Muscle of leg (tissue), 11 donors: Measurements from ENCODE around the gene GOLGB1. TPM values are rescaled to one million over a fixed set of nuclear protein-coding genes. Genes with fewer than 3 reads are reported as not detected.
"Not testable (repeated sequence)": the region's sequence is repeated elsewhere in the genome, so short reads cannot be mapped to it uniquely, and the experiment has no call there.

Experiments
- DNase-seq: peaks from one replicate; pipeline ENCODE4 v3.0.0; 2013
- H3K27ac ChIP-seq: one replicate; pipeline ENCODE4 v1.5.1; 2013; ENCODE audit warnings: mild to moderate bottlenecking, low read length, control low read depth
- H3K27me3 ChIP-seq: one replicate; pipeline ENCODE4 v1.6.1; 2013; ENCODE audit warnings: low read length; ENCODE audit not compliant: control insufficient read depth, insufficient read depth
- H3K36me3 ChIP-seq: one replicate; pipeline ENCODE4 v1.6.1; 2013; ENCODE audit warnings: low read length; ENCODE audit not compliant: control insufficient read depth, insufficient read depth
- H3K4me1 ChIP-seq: one replicate; pipeline ENCODE4 v1.6.1; 2013; ENCODE audit warnings: low read length; ENCODE audit not compliant: control insufficient read depth, insufficient read depth
- H3K4me3 ChIP-seq: one replicate; pipeline ENCODE4 v1.5.1; 2013; ENCODE audit warnings: low read length, control low read depth
- H3K9me3 ChIP-seq: replicated peaks from 2 replicates; pipeline ENCODE4 v1.6.1; 2013; ENCODE audit warnings: low read depth, low read length; ENCODE audit not compliant: control insufficient read depth
- WGBS: methylation state at CpG from one replicate; pipeline ENCODE4 v1.1.5; 2013; ENCODE audit warnings: missing lambda C conversion rate; ENCODE audit not compliant: insufficient coverage; 5-methylcytosine and 5-hydroxymethylcytosine counted together
- polyA plus RNA-seq, 8 donors: library from polyadenylated mRNA; unstranded; fragments of 120-200 nt; gene quantifications; one replicate each; pipeline versions ENCODE4 v1.2.1 to v1.2.3, GENCODE V29; 2013; ENCODE audit warnings: inconsistent platforms in 1 of 8, low replicate concordance in 1 of 8; ENCODE audit not compliant: insufficient read length in 8 of 8, insufficient read depth in 1 of 8
- total RNA-seq: library from RNA; stranded (reverse); fragments of 120-200 nt; gene quantifications from one replicate; pipeline ENCODE4 v1.2.4, GENCODE V29; 2013

Gene GOLGB1
- total and polyA plus RNA-seq, 9 donors = 38.0 to 50.2 (median 44.6) TPM

DNA sequence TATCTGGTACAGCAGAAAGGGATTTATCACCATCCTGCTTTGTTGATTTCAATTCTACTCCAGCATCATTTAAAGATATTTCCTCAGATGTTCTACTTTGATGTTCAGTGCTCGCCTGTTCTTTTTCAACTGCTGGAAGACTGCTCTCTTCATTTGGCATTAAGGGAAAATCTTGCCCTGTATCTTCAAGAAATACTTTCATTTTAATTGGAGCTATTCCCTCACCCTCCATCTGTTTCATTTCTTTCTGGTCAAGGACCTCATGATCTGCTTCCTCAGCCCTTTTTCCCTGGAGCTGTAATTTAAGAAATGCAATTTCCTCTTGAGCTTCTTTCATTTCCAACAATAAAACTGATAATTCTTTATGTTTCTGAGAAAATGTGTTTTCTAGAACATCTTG lies 51.1 kb downstream of the GOLGB1 start:
- 89% methylated on average over 1 of the region's 1 CpG for WGBS

DNA sequence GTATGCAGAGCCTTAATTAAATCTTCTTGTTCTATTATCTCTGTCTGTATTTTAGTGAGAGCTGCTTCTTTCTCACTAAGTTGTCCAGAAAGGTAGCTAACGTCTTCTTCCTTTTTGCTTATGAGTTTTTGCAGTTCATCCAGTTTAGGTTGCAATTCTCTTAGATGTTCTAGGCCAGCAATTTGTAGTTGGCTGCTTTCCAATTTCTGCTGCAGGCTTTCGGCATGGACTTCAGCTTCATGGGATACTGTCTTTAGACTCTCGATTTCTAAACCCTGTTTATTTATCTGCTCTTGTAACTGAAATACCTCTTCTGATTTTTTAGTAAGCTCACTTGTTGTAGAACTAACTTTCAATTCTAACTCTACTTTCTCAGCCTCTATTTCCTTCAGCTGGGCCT lies 53.4 kb downstream of the GOLGB1 start:
- no peak overlapping the region for H3K27ac ChIP-seq
- no peaks in the 10 kb centered on the region for H3K27me3 ChIP-seq
- H3K9me3 ChIP-seq = no peaks in the 10 kb centered on the region
- peak; percentile 27 for DNase-seq
- no peak overlapping the region for H3K4me3 ChIP-seq
- peaks cover 32% of the 10 kb centered on the region for H3K36me3 ChIP-seq
- no peaks in the 10 kb centered on the region for H3K4me1 ChIP-seq
- 60% methylated on average over 2 of the region's 3 CpGs for WGBS

More for the DNA sequence above, 51.1 kb downstream of the GOLGB1 start:
- Histone ChIP-seq H3K27me3 (no peaks in the 10 kb centered on the region), H3K36me3 (peaks cover 23% of the 10 kb centered on the region), H3K27ac (no peak overlapping the region), H3K4me1 (no peaks in the 10 kb centered on the region), H3K4me3 (no peak overlapping the region), H3K9me3 (no peaks in the 10 kb centered on the region)
- no peak for DNase-seq

DNA sequence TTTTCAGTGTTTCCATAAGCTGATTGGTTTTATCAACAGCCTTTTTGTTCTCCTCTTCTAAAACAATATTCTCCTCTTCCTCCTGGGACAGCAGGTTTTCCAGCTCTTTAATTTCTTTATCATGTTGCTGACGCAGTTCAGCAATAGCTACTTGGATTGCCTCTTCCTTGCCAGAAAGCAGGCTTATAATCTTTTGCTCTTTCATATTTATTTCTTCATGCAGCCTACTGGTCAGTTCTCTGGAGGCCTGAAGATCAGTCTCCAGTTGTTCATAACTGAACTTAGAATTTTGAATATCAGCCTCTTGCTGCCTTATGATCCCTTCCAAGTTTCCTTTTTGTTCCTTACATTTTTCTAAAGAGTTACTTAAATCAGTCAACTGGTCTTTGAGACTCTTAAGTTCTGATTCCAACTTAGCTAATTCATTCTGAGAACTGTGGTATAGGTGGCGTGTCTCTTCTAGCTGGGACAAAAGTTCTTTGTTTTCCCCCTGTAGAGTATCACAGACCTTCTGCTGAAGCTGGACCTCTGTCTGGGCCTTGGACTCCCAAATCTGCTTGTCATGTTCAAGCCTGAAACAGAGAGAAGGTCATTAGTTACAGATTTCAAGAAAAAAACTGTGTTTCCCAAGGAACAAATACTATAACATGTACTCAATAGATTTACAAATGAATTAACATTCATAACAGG lies 57.4 kb downstream of the GOLGB1 start:
- Histone ChIP-seq H3K27ac (no peak overlapping the region), H3K4me1 (no peaks in the 10 kb centered on the region), H3K36me3 (peaks cover 34% of the 10 kb centered on the region), H3K27me3 (no peaks in the 10 kb centered on the region), H3K4me3 (no peak overlapping the region), H3K9me3 (no peaks in the 10 kb centered on the region)
- WGBS = 82% methylated on average over 2 of the region's 2 CpGs
- DNase-seq = peak; percentile 36

DNA sequence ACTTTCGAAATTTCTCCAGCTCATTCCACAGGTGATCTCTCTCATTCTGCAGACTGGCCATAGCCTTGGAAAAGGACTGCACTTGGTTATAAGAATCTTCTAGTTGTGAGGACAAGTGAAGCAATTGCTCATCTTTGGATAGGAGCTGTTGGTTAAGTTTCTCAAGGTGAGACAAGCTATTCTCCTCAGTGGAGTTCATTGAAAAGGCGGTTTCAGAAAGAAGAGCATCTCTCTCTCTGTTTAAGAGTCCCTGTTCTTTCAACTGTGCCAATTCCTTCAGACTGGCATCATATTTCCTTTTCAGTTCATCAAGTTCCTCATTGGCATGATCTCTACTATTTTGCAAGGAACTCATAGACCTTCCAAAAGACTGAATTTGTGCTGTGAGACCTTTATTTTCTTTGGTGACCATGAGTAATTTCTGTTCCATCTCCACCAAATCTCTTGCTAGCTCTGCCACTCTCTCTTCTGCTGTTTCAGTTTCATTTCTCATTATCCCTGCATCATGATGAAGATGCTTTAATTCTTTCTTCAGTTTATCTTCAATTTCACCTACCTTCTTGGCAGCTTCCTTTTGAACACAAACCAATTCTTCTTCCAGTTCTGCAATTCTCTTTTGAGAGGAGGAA lies 58.6 kb downstream of the GOLGB1 start:
- Histone ChIP-seq H3K4me3 (no peak overlapping the region), H3K27me3 (no peaks in the 10 kb centered on the region), H3K4me1 (no peaks in the 10 kb centered on the region), H3K9me3 (no peaks in the 10 kb centered on the region), H3K36me3 (peaks cover 27% of the 10 kb centered on the region), H3K27ac (no peak overlapping the region)
- WGBS = 100% methylated on average over 1 of the region's 2 CpGs
- DNase-seq = no peak

DNA sequence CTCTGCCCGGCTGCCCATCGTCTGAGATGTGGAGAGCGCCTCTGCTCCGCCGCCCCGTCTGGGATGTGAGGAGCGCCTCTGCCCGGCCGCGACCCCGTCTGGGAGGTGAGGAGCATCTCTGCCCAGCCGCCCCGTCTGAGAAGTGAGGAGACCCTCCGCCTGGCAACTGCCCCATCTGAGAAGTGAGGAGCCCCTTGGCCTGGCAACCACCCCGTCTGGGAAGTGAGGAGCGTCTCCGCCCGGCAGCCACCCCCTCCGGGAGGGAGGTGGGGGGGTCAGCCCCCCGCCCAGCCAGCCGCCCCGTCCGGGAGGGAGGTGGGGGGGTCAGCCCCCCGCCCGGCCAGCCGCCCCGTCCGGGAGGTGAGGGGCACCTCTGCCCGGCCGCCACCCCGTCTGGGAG lies 60.8 kb downstream of the GOLGB1 start:
- not testable (repeated sequence) for H3K4me3 ChIP-seq, H3K27ac ChIP-seq, H3K9me3 ChIP-seq, DNase-seq, H3K4me1 ChIP-seq, H3K27me3 ChIP-seq
- WGBS = 98% methylated on average over 8 of the region's 31 CpGs
- peaks cover 21% of the 10 kb centered on the region for H3K36me3 ChIP-seq

DNA sequence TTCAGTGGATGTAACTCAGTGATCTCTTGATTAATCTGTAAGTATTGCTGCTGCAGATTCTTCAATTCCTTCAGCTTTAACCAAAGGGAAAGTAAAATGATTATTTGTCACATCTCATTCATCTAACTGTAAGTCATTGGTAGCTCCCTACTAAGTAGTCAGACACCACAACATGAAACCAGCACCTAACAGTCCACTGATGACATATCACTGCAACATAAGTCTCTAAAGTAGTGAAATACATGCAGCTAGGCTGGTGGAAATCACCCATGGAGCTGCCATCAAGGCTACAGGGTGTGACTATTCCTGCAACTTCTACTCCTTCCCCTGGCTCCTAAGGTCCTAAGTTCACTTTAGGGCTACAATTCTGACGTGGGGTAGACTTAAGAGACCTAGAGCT lies 67.7 kb downstream of the GOLGB1 start:
- WGBS = no CpG with 5 or more reads among the region's 1 CpG
- H3K36me3 ChIP-seq = peaks cover 28% of the 10 kb centered on the region

DNA sequence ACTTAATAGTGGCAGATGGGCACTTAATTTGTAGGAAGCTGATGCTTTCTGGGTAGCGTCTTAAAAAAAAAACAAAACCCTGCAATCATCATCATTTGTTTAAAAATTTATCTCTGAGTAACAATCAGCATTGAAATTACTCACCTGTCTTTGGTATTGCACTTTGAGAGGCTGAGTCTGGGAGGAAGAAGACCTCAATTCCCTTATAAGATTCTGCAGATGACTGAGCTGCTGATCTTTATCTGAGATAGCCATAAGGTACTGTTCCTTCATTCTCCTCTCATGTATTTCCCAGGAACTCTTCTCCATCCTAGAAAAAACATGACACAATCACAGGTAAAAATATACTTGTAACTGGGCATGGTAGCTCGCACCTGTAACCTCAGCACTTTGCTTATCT lies 72.4 kb downstream of the GOLGB1 start:
- WGBS = no CpG with 5 or more reads among the region's 2 CpGs
- no peaks in the 10 kb centered on the region for H3K27me3 ChIP-seq
- no peak overlapping the region for H3K4me3 ChIP-seq
- no peak for DNase-seq
- no peak overlapping the region for H3K27ac ChIP-seq
- H3K9me3 ChIP-seq = no peaks in the 10 kb centered on the region
- peaks cover 43% of the 10 kb centered on the region for H3K36me3 ChIP-seq
- no peaks in the 10 kb centered on the region for H3K4me1 ChIP-seq

More for the DNA sequence above, 67.7 kb downstream of the GOLGB1 start:
- Histone ChIP-seq H3K27me3 (no peaks in the 10 kb centered on the region), H3K4me1 (no peaks in the 10 kb centered on the region), H3K4me3 (no peak overlapping the region), H3K9me3 (peaks cover 2% of the 10 kb centered on the region), H3K27ac (no peak overlapping the region)
- DNase-seq = no peak

DNA sequence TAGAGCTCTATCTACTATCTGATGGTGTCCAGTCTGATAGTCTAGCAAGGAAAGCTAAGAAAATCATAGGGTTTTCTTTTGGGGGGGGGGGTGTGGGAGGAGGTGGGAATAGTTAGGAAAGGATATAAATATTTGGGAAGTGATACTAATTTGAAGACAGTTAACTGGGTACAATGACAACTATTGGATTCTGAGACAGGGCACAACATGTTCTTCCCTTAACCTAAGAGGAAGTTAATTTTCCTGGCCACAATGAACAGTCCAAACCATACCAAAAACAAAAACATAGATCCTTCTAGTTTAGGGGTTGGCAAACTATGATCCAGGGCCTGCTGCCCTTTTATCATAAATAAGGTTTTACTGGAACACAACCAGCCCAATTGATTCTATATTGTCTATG lies 78.9 kb downstream of the GOLGB1 start:
- no peaks in the 10 kb centered on the region for H3K9me3 ChIP-seq
- no peak for DNase-seq
- H3K4me3 ChIP-seq = no peak overlapping the region
- H3K27ac ChIP-seq = no peak overlapping the region
- H3K36me3 ChIP-seq = peaks cover 40% of the 10 kb centered on the region
- no peaks in the 10 kb centered on the region for H3K27me3 ChIP-seq
- H3K4me1 ChIP-seq = no peaks in the 10 kb centered on the region

DNA sequence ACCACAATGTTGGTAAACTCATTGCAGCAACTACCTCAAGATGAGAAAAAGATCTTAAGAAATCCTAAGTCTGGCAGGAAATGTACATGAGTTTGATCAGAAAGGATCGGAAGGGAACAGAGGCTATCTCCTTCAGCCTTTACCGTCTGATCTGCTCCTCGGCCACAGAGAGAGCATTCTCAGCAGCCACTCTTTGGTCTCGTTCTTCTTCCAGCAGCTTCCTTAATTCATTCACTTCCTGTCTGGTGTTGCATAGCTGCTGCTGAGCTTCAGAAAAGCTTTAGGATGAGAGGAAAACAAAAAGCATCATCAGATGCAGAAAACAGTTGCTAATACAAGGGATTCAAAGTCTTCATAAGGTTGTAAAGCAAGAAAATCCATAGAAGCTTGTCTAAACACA lies 82.2 kb downstream of the GOLGB1 start:
- Histone ChIP-seq H3K4me1 (peaks cover 9% of the 10 kb centered on the region), H3K27ac (no peak overlapping the region), H3K27me3 (no peaks in the 10 kb centered on the region), H3K4me3 (no peak overlapping the region), H3K9me3 (no peaks in the 10 kb centered on the region), H3K36me3 (peaks cover 54% of the 10 kb centered on the region)
- DNase-seq = no peak
- WGBS = no CpG with 5 or more reads among the region's 4 CpGs

DNA sequence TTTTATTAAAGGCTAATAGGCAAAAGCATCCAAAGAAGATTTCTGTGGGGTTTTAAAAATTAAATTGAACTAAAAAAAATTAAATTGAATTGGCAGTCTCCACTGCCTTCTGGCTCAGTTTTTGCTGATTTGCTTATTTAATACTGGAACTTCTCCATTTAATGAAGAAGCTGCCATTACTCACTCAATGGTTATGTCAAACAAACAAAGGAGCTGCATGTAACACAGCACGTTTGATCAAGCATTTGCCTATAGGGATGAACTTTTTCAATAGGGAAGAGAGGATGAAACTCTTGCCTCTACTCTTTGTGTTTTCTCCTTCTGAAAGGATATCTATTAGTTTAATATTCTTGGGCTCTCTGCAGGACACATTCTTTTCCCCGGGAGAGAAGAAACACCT lies 84.1 kb downstream of the GOLGB1 start:
- H3K27me3 ChIP-seq = no peaks in the 10 kb centered on the region
- peaks cover 15% of the 10 kb centered on the region for H3K4me1 ChIP-seq
- 80% methylated on average over 1 of the region's 2 CpGs for WGBS
- no peaks in the 10 kb centered on the region for H3K9me3 ChIP-seq
- no peak overlapping the region for H3K27ac ChIP-seq
- DNase-seq = no peak
- no peak overlapping the region for H3K4me3 ChIP-seq
- peaks cover 56% of the 10 kb centered on the region for H3K36me3 ChIP-seq
